Activated naive CD4-positive, alpha-beta T cell (primary cell): ENCODE results near the gene SERTAD1.
"Not testable (repeated sequence)": the region's sequence is repeated elsewhere in the genome, so short reads cannot be mapped to it uniquely, and the experiment has no call there.

ENCODE experiments used
- DNase-seq, 4 experiments: peaks; one replicate each; lab custom pipeline; 2025; lab: John Stamatoyannopoulos, UW

The SERTAD1 gene

DNA sequence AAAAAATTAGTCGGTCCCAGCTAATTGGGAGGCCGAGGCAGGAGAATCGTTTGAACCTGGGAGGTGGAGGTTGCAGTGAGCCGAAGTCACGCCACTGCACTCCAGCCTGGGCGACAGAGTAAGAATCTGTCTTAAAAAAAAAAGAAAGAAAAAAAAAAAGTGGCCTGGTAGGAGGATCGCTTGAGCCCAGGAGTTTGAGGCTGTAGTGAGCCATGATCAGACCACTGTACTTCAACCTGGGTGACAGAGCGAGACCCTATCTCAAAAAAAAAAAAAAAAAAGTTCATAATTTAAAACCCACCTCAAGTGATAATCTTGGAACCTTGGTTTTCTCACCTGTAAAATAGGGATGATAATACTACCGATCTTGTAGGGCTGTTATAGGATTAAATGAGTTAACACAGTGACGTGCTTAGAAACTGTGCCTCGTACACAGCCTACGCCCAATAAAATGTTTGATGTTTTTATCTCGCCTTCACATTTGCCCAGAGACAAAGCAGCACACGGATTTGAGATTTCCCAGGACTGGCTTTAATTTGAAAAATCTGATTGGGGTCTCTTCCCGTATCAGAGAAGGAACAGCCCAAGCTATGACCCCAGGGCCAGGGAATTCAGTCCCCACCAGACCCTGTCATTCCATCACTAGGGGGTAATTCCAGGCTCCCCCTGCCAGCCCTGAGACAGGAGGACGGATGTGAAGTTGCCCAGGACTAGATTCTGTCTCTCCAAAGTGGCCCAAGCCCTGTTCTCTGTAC lies 3.6 kb downstream of the SERTAD1 start:
- no peak for DNase-seq

GRCh38 chr19:40420766-40421765 lies 4.7 kb downstream of the SERTAD1 start:
- DNase-seq = peak; percentile 29 to 77 (median 60)

- DNase-seq = no peak
These were observed 5.4 kb downstream of the SERTAD1 start for GRCh38 chr19:40420451-40420765.

DNA sequence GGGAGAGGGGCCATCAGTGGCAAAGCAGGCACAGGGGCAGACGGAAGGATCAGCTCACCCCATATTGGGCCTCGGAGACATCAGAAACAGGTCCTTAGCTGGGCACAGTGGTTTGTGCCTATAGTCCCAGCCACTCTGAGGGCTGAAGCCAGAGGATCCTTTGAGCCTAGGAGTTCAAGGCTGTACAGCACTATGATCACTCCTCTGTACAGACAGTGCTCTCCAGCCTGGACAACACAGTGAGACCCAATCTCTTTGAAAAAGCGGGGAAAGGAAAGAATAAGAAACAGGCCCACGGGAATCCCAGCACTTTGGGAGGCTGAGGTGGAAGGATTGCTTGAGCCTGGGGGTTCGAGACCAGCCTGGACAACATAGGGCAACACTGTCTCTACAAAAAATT lies 6.0 kb downstream of the SERTAD1 start:
- DNase-seq = no peak

- DNase-seq = no peak
These were observed 6.7 kb downstream of the SERTAD1 start for GRCh38 chr19:40419066-40419612.

- no peak for DNase-seq
These were observed 7.8 kb downstream of the SERTAD1 start for GRCh38 chr19:40418040-40418439.

- DNase-seq = no peak
These were observed 8.2 kb downstream of the SERTAD1 start for GRCh38 chr19:40417643-40417981.

DNA sequence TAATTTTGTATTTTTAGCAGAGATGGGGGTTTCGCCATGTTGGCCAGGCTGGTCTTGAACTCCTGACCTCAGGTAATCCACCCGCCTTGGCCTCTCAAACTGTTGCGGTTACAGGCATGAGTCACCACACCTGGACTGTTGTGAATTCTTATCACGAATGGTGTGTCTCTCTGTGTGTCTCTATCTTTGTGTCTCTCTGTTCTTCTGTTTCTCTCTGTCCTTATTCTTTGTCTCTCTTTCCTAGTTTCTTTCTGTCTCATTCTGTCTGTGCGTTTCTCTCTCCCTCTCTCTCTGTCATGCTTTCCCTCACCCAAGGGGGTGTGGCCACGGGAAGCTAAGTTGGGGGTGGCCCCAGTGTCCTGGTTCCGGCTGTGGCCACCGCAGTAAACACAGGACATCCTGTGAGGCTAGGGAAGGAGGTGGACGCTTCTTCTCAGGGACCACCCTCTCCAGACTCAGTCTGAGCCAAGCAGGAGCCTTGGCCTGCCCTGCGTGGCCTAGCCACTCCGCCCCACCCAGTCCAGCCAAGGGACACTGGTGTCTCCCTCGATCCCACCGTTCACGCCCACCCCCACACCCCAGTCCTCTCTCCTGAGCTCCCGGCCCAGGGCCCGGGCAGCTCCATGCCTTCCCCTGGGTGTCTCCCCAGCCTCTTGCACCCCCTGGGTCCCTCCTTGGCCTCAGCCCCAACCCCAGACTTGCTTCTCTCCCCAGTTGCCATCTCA lies 8.7 kb downstream of the SERTAD1 start:
- DNase-seq = no peak

GRCh38 chr19:40415768-40416167 lies 10.0 kb downstream of the SERTAD1 start:
- DNase-seq = no peak

DNA sequence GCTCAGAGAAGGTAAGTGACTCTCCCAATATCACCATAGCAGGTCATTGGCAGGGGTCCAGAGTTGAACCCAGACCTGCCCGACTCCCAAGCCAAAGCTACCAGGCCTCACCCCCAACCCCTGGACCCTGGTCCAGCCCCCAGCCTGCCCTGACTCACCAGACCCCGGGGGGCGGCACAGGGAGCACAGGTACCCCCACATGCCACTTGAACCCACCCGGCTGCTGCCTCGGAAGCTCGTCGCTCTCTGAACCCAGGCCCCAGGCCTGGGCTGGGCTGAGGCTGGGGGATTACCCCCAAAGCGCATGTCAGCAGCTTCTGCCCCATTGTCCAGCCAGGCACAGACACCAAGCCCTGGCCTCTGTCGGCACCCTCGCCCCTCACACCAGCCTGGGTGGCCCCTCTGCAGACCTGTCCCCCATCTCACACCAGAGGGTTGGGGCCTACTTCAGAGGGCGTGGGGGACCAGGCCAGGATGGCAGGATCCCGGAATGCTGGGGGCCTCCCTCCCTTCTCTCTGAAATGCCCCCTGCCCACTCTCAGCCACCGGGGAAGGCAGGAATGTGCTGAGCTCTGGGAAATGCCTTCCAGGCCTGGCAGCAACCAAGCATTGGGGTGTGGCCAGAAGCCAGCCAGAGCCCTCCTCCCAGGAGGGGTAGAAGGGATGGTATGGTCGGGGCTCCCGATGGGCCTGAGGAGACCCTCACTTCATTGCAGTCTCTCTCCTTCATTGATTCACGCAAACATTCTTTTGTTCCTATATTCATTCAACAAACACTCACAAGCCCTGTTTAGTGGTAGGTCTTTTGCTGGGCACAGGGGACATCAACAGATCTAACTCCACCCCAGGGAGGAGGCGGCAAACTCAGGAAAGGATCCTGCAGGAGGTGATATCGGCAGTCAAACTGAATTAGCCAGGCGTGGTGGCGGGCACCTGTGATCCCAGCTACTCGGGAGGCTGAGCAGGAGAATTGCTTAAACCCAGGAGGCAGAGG lies 11.0 kb downstream of the SERTAD1 start:
- DNase-seq = no peak

GRCh38 chr19:40413291-40413845 lies 12.4 kb downstream of the SERTAD1 start, which contains the start of gene PRX:
Gene PRX (minus strand): TSS chr19:40413378. CDS start chr19:40407932, 5,446 bp downstream.
- DNase-seq = no peak

DNA sequence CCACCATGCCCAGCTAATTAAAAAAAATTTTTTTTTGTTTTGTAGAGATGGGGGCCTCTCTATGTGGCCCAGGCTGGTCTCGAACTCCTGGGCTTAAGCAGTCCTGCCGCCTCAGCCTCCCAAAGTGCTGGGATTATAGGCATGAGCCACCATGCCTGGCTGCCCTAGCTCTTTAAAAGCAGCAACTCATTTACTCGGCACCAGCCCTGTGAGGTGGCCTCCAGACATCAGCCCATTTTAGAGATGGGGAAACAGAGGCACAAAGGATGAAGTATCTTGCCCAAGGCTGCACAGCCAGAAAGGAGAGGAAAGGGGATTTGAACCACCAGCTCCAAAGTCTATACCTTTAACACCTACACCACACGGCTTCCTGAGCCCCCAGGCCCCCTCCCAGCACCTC lies 12.9 kb downstream of the SERTAD1 start:
- no peak for DNase-seq

DNA sequence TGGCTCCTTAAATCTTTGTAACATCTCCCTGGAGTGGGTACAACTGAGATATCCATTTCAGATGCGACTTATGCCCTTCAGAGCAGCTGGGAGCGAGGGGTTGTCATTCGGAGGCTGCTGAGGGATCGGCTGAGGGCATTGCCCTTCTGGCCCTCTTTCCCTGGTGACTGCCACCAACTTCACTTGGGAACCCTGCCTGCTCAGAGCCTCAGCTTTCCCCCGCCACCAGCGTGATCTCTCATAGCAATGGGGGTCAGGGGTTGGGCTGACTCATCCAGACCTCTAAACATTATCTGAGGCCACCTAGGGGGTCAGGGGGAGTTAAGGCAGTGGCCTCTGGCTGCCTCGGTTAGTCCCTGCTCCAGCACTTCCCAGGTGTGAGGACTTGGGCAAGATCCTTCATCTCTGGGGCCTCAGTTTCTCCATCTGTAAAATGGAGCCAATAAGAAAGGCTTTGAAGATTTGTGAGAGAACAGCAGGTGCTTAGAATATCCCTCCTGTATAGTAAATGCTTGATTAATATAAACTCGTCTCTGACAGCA lies 13.8 kb downstream of the SERTAD1 start:
- no peak for DNase-seq

GRCh38 chr19:40411125-40411842 lies 14.5 kb downstream of the SERTAD1 start:
- no peak for DNase-seq

DNA sequence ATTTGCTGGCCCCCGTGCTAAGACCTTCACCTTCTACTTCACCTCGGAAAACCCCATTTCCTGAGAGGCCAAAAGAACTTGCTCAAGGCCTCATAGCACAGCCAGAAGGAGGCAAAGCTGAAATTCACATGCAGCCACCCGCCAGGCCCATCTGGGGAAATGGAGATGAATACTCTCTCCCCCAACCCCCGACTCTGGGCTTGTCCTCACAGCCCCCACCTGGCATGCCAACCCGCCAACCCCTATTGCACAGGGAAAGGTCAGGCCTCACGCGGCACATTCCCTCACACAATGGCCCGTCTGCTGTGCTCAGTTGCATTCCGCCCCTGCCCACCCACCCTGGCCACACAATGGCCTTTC lies 15.8 kb downstream of the SERTAD1 start:
- no peak for DNase-seq

- not testable (repeated sequence) for DNase-seq
These were observed 17.2 kb downstream of the SERTAD1 start for GRCh38 chr19:40408598-40408925.

GRCh38 chr19:40407714-40408597 lies 17.8 kb downstream of the SERTAD1 start:
- DNase-seq = no peak

DNA sequence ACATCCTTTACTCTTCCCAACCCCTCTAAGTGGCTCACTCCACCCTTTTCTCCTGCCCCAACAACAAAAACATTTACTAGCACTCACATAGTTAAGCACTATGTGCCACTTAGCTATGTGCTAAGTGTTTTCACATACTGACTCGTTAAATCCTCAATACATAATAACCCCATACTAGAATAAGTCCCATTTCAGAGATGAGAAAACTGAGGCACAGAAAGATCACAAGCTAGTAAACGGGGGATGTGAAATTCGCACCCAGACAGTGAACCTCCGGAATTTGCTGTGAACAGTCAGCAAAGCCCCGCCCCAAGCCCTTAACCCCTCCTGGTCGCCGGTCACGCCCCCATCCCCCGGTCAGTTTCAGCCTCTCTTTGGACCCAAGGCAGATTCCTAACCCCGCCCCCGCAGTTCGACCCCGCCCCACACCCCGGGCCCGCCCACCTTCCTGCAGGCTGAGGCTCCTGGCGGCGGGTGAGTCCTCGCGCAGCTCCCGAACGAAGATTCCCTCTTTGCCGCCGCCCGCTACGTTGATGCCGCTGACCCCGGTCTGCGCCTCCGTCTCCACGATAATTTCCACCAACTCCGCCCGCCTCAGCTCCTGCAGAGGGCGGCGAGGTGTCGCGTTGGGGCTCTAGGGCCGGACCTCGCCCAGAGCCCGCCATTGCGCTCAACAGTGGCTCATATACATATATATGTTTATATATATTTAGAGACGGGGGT lies 22.4 kb downstream of the SERTAD1 start:
- peak in 3 of 4 experiments; percentile 32 to 67 (median 54) for DNase-seq
